KOPT-K1 (cell line): Measurements from ENCODE around the gene CNKSR1.

Experiments
- H3K27ac ChIP-seq: fragments of 200-600 bp; sonication (generic); 2 replicates; pipeline ENCODE4 v1.5.1; 2016; ENCODE audit warnings: antibody characterized with exemption, mild to moderate bottlenecking, low read depth, low read length; ENCODE audit not compliant: poor library complexity, severe bottlenecking
- H3K36me3 ChIP-seq: fragments of 200-600 bp; sonication (generic); 2 replicates; pipeline ENCODE4 v1.5.1; 2017; ENCODE audit warnings: antibody characterized with exemption, mild to moderate bottlenecking, low read length, moderate library complexity; ENCODE audit not compliant: insufficient read depth
- H3K9me3 ChIP-seq: fragments of 200-600 bp; sonication (generic); 2 replicates; pipeline ENCODE4 v1.5.1; 2017; ENCODE audit warnings: antibody characterized with exemption, low read length, mild to moderate bottlenecking; ENCODE audit not compliant: insufficient read depth, poor library complexity, severe bottlenecking

Gene CNKSR1

DNA sequence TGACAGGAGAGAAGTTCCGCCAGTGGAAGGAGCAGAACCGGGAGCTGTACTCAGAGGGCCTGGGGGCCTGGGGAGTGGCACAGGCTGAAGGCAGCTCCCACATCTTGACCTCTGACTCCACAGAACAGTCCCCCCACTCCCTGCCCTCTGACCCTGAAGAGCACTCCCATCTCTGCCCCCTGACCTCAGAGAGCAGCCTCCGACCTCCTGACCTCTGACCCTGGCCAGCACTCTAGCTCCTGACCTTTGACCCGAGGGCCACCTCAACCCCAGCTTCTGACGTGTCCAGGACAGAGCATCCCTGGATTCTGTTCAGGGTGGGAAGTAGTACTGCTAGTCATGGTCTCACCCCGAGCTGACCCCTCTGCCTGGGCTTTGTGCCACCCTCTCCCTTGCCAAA lies 12.0 kb downstream of the CNKSR1 start:
- H3K36me3 ChIP-seq = no peaks in the 10 kb centered on the region
- H3K27ac ChIP-seq = no peak overlapping the region
- H3K9me3 ChIP-seq = no peaks in the 10 kb centered on the region

DNA sequence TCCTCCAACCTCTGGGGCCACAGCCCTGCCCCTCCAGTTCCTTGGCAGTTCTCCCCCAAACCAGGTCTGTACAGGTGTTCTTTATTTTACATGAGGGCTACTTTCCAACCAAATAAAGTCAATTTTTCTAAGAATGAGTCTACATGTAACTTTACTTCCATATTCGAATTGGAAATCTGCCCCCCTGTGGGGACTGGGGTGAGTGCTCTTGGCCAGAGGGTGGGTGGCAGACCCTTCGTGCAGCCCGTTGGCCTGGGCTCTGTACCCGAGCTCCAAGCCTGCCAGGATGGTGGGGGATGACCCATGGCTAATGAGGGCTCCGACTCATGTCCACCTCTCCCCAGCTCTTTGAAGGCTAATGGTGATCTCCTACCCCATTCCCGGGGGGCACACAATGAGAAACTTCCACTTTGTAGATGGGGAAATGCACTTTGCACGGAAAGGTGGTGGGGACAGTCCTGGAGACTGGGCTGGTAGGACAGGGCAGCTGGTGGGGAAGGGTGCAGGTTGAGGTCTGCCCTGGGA lies 12.5 kb downstream of the CNKSR1 start:
- no peaks in the 10 kb centered on the region for H3K36me3 ChIP-seq
- H3K9me3 ChIP-seq = no peaks in the 10 kb centered on the region
- no peak overlapping the region for H3K27ac ChIP-seq

DNA sequence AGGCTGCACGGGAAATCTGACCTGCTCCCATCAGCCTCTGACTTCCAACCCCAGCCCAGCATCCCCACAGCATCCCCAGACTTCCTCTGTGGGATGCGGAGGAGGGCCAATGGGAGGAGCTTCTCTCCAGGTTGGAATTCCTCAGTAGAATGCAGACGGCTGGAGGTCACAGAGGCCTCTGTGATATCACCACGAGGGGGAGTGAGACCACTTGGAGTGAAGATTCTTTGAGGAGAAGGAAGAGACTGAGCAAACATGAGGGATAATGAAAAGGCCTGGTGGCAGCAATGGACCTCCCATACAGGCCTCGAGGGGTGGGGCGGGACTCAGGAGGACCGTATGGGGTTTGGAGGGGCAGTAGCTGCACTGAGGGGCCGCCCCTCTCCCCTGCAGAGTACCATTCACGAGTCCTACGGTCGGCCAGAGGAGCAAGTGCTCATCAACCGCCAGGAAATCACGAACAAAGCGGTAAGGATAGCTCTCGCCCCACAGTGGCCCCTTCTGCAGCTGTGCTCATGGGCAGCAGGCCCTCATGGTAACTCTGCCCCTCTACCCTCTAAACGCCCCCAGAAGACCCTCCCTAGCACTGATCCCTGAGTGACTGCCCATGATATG lies 13.2 kb downstream of the CNKSR1 start, which contains the start of gene CATSPER4:
TSS of gene CATSPER4 (plus strand) at position 230 of the 615 bp plus-strand sequence. CDS start at position 256, 26 bp downstream.
- no peak within 1 kb of the TSS for H3K27ac ChIP-seq
- H3K36me3 ChIP-seq = no peaks in the 10 kb centered on the region
- no peaks in the 10 kb centered on the region for H3K9me3 ChIP-seq

DNA sequence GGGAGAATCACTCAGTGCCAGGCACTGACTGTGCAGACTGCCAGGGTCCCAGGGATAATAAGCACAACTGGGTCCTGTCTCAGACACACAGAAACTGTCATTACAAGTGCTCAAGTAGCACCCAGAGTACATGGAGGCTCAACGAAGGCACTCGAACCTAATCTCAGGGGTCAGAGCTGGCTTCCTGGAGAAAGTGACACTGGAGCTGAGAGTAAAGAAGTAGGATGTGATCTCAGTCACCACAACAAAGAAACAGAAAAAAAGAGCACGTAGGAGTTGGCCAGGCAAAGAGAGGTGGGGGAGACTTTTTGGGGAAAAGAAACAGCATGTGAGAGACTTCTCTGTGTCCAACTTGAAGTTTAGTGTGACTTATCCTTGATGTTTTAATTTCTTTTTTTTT lies 14.4 kb downstream of the CNKSR1 start:
- Histone ChIP-seq H3K27ac (no peak overlapping the region), H3K36me3 (no peaks in the 10 kb centered on the region), H3K9me3 (no peaks in the 10 kb centered on the region)

DNA sequence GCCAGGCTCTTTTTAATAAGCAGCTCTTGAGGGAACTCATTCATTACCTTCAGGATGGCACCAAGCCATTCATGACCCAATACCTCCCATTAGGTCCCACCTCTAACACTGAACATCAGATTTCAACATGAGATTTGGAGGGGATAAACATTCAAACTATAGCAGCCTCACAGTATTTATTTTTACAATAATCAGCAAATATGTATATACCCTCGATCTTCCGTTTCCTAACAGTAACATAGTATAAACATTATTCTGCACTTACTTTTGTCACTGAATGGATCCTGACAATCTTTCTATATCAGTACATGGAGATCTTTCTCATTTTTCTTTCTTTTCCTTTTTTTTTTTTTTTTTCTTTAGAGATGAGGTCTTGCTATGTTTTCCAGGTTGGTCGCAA lies 18.5 kb downstream of the CNKSR1 start:
- H3K36me3 ChIP-seq = no peaks in the 10 kb centered on the region
- no peak overlapping the region for H3K27ac ChIP-seq
- H3K9me3 ChIP-seq = no peaks in the 10 kb centered on the region

DNA sequence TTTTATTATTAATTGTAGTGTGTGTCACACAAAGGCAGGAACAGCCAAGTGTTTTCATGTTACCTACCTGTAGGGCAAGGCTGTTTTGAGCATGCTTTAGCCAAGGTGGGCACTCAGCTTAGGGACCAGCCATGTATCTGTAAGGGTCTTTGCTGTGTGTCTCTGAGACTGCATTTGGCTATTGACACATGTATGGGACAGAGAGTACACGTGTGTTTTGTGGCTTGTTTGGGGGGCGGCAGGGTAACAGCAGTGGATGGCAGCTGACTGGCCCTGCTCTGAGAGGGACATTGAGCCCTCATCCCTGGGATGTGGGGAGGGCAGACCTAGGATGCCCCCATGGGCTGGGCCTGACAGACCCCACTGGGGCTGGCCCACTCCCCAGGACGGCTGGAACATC lies 20.0 kb downstream of the CNKSR1 start:
- Histone ChIP-seq H3K27ac (no peak overlapping the region), H3K9me3 (no peaks in the 10 kb centered on the region), H3K36me3 (no peaks in the 10 kb centered on the region)

DNA sequence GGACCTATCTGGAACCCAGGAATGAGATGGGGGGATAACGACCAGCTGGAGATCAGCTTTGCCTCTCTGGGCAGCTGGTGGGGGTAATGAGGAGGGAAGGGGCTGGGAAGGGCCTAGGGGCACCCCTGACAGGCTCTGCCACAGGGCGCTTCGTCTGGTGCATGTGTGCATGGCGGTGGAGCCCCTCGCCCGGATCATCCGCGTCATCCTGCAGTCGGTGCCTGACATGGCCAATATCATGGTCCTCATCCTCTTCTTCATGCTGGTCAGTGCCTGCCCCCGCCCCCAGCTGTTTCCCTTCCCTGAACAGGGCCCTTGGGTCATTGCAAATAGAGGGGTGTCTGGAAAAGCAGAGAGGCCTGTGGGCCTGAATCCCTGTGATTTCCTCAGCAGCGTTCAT lies 20.5 kb downstream of the CNKSR1 start:
- no peak overlapping the region for H3K27ac ChIP-seq
- H3K9me3 ChIP-seq = no peaks in the 10 kb centered on the region
- H3K36me3 ChIP-seq = no peaks in the 10 kb centered on the region

DNA sequence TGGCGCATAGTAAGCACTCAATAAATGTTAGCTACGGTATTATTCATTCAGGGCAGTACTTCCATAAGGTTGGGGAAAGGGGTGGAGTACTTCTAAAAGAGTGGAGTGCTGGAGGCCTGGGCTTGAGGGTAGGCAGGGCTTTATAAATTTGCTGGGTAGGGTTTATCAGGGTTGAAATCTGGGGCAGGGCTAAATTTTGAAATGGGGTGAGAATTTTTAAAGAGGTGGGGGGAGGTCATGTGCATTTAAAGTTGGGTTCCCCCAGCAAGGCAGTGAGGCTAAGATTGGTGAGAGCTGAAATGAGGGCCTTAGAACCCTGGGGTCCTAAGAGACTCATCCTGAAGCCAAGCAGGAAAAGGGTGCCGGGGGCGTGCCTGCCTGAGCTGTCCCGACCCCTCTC lies 23.1 kb downstream of the CNKSR1 start:
- Histone ChIP-seq H3K9me3 (no peaks in the 10 kb centered on the region), H3K27ac (no peak overlapping the region), H3K36me3 (no peaks in the 10 kb centered on the region)

DNA sequence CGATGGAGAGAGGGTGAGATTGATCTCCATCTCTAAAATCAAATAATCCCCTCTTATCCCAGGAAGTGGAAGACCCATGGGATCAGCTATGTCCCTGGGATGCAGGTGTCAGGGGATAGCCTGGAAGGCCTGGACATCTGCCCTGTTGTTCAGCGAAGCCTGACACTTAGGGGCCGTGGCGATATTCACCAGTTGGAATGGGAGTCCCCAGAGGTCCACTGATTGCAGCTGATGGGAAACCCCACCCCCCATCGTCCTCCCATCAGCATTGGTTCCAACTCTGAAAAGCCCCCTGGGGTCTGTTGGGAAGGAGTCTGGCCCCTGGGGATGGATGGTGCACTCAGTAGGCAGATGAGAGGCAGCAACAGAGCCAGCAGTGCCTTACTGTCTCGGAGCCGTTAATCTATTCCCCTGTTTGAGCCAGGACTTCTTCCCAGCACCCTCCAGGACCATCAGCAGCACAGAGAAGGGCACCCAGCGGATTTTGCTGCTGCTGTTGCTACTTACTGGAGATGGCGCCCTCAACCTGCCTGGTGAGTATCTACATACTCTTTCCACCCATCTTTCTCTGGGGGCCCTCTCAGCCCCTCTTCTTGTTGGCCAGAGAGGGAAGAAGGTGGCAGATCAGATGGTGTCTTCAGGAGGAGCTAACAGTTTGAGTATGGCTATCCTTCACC lies 26.5 kb downstream of the CNKSR1 start:
- no peaks in the 10 kb centered on the region for H3K36me3 ChIP-seq
- H3K27ac ChIP-seq = no peak overlapping the region
- H3K9me3 ChIP-seq = no peaks in the 10 kb centered on the region

DNA sequence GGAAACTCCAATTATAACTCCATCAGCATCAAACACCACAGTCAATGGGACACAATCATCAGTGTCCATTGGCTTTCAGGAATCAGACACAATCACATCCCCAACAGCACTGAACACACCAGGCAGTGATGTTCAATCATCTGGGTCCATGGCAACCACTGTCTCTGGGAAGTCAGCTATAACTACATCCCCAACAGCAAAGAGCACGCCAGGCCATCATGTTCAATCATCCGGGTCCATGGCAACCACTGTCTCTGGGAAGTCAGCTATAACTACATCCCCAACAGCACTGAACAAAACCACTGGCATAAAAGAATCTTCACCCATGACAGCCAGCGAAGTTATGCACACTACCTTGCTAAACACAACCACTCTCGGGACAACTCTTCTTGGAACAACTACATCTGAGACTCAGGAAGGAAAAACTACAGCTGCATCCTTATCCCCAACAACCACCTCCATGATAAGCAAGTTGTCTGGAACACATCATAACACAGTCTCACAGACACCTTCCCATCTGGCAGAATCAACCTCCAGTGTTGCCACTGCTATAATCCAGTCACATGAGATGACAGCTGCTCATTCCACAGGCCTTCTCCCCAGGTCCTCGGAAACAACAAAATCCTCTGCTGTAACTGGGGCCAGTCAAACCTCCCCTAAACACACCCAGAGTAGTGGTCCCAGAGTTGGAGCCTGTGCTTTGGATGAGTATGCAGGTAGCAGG lies 33.0 kb downstream of the CNKSR1 start:
- Histone ChIP-seq H3K9me3 (no peaks in the 10 kb centered on the region), H3K36me3 (no peaks in the 10 kb centered on the region), H3K27ac (no peak overlapping the region)

DNA sequence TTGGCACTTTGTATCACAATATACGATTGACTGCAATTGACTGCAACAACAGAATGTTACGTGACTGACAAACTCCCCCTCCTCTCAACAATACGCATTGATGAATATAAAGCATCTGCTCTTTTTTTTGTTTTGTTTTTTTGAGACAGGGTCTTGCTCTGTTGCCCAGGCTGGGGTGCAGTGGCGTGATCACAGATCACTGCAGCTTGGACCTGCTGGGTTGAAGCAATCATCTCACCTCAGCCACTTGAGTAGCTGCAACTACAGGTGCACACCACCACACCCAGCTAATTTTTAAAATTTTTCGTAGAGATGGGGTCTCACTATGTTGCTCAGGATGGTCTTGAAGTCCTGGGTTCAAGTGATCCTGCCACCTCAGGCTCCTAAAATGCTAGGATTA lies 35.4 kb downstream of the CNKSR1 start:
- Histone ChIP-seq H3K36me3 (no peaks in the 10 kb centered on the region), H3K27ac (no peak overlapping the region), H3K9me3 (no peaks in the 10 kb centered on the region)

DNA sequence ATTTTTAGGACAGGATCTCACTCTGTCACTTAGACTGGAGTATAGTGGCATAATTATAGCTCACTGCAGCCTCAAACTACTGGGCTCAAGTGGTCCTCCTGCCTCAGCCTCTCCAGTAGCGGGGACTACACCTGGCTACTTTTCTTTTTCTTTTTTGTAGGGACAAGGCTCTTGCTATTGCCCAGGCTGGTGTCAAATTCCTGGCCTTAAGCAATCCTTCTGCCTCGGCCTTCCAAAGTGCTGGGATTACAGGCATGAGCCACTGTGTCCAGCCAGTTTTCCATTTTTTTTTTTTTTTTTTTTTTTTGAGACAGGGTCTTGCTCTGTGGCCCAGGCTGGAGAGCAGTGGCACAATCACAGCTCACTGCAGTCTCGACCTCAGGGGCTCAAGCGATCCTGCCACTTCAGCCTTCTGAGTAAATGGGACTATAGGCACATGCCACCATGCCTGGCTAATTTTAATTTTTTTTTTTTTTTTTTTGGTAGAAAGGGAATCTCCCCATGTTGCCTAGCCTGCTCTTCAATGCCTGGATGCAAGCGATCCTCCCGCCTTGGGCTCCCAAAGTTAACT lies 36.1 kb downstream of the CNKSR1 start:
- Histone ChIP-seq H3K27ac (no peak overlapping the region), H3K9me3 (no peaks in the 10 kb centered on the region), H3K36me3 (no peaks in the 10 kb centered on the region)

DNA sequence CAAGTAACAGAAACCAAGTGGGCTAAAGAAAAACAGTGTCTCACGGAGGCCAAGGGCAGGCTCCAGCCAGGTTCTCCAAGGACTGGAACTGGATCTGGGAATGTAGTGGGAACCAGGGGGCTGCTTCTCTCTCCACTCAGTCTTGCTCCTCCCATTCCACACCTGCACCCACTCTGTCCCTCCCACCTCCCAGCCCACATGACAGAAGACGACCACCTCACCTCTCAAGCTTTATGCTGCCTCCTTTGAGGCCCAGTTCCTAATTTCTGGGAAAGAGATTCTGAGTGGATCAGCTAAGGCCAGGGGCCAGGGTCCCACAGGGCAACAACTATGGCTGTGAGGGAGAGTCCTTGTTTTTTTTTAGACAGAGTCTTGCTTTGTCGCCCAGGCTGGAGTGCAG lies 38.0 kb downstream of the CNKSR1 start:
- no peak overlapping the region for H3K27ac ChIP-seq
- H3K9me3 ChIP-seq = no peaks in the 10 kb centered on the region
- no peaks in the 10 kb centered on the region for H3K36me3 ChIP-seq

DNA sequence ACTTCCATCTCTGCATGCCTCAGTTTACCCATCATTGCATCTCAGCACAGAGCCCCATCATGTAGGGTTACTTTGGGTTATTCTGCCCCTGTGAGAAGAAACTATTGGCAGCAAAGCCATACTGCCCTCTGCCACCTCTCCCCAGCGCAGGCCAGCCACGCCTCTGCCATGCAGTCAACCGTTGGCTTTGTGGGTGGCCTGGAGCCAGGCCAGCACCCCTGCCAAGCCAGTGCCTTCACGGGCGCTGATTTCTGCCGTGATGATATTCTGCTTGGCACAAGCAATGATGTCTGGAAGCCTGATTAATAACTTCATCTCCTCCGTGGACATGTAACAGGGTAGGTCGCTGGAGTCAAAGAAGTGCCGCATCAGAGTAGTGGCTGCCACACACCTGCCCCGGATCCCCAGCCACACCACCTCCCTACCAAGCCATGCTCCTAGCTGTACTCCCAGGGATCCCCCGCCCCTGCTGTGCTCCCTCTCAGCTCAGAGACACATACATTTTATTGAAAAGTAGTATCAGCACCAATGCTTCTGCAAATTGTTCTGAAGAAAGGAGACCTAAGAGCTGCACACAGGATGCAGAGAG lies 41.7 kb downstream of the CNKSR1 start:
- no peaks in the 10 kb centered on the region for H3K9me3 ChIP-seq
- no peak overlapping the region for H3K27ac ChIP-seq

More for the DNA sequence above, 41.7 kb downstream of the CNKSR1 start:
- no peaks in the 10 kb centered on the region for H3K36me3 ChIP-seq
